GM12878 (cell line): ENCODE data around the gene RASSF4.

Experiments
- CREB1 ChIP-seq: IDR thresholded peaks from 2 replicates; pipeline ENCODE4 v1.6.1; 2012; ENCODE audit warnings: low read depth, mild to moderate bottlenecking, inconsistent platforms
- EP300 ChIP-seq, 2 experiments: fragments of 150-350 bp in 1 of 2; IDR thresholded peaks; 2 replicates each; pipeline ENCODE4 v1.6.1; 2011 to 2012; ENCODE audit warnings: low read depth in 2 of 2, low read length in 2 of 2, borderline replicate concordance in 1 of 2, improper control_type of control experiment in 1 of 2, inconsistent platforms in 1 of 2; ENCODE audit not compliant: control insufficient read depth in 1 of 2
- EZH2 ChIP-seq: IDR thresholded peaks from 2 replicates; pipeline ENCODE4 v1.6.1; 2012; ENCODE audit warnings: low read depth, mild to moderate bottlenecking, control low read depth, inconsistent platforms, low read length, borderline replicate concordance; ENCODE audit not compliant: control insufficient read depth
- JUND ChIP-seq: IDR thresholded peaks from 2 replicates; pipeline ENCODE4 v1.6.1; 2012; ENCODE audit warnings: low read depth, mild to moderate bottlenecking, low read length, improper control_type of control experiment, moderate library complexity
- POLR2A ChIP-seq: IDR thresholded peaks from 2 replicates; pipeline ENCODE4 v1.6.1; 2011; ENCODE audit warnings: low read depth, mild to moderate bottlenecking, low read length
- POLR2AphosphoS5 ChIP-seq: IDR thresholded peaks from 2 replicates; pipeline ENCODE4 v1.6.1; 2011; ENCODE audit warnings: mild to moderate bottlenecking, low read length, inconsistent platforms
- SIN3A ChIP-seq: IDR thresholded peaks from 2 replicates; pipeline ENCODE4 v1.6.1; 2012; ENCODE audit warnings: low read depth, low read length, improper control_type of control experiment
- ZNF274 ChIP-seq: IDR thresholded peaks from one replicate; pipeline ENCODE4 v1.8.0; 2011; ENCODE audit not compliant: insufficient read length, insufficient read depth
- TF ChIP-seq, protein P1 (sequence below), 3 experiments: IDR thresholded peaks in 2 of 3; conservative IDR thresholded peaks in 1 of 3; 2 replicates each; pipeline ENCODE4 v1.5.1; 2011; ENCODE audit warnings: low read depth in 3 of 3, low read length in 3 of 3, mild to moderate bottlenecking in 3 of 3, control low read depth in 2 of 3, moderate library complexity in 2 of 3, inconsistent platforms in 1 of 3, mixed read lengths in 1 of 3; ENCODE audit not compliant: control insufficient read depth in 2 of 3, insufficient read depth in 1 of 3; ENCODE audit errors: extremely low read depth in 1 of 3
- TF ChIP-seq, protein P2 (sequence below): IDR thresholded peaks from 2 replicates; pipeline ENCODE4 v1.6.1; 2011; ENCODE audit warnings: low read depth, low read length, improper control_type of control experiment, borderline replicate concordance
- TF ChIP-seq, protein P3 (sequence below): IDR thresholded peaks from 2 replicates; pipeline ENCODE4 v1.6.1; 2011; ENCODE audit warnings: borderline replicate concordance, low read depth, mild to moderate bottlenecking, moderate library complexity, low read length; ENCODE audit not compliant: insufficient read depth, poor library complexity, severe bottlenecking

DNA sequence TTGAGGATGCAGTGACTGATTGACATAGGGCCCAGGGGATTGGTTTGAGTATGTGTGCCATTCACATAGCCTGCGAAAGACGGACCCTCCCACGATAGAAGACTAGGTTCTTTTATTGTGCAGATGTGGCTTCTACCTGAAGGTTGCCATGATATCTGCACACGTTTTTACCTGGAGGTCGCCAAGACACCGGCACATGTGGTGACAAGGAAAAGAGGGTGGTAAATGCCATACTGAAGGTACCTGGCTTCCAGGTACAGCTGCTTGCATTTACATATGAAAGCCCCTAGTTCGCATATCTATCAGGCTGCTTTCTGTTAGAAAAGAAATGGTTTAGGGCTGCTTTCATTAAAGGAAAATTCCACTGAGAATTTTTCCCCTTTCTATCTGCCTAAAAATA lies 84.7 kb downstream of the RASSF4 start:
- no peak for TF ChIP-seq JUND
- TF ChIP-seq, protein P1, sequence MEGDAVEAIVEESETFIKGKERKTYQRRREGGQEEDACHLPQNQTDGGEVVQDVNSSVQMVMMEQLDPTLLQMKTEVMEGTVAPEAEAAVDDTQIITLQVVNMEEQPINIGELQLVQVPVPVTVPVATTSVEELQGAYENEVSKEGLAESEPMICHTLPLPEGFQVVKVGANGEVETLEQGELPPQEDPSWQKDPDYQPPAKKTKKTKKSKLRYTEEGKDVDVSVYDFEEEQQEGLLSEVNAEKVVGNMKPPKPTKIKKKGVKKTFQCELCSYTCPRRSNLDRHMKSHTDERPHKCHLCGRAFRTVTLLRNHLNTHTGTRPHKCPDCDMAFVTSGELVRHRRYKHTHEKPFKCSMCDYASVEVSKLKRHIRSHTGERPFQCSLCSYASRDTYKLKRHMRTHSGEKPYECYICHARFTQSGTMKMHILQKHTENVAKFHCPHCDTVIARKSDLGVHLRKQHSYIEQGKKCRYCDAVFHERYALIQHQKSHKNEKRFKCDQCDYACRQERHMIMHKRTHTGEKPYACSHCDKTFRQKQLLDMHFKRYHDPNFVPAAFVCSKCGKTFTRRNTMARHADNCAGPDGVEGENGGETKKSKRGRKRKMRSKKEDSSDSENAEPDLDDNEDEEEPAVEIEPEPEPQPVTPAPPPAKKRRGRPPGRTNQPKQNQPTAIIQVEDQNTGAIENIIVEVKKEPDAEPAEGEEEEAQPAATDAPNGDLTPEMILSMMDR (IDR thresholded peaks at IDR 0.05 in 2 of 3, conservative IDR thresholded peaks at IDR 0.05 in 1 of 3; ENCODE audit: control insufficient read depth in 2 of 3, extremely low read depth in 1 of 3, insufficient read depth in 1 of 3, low read depth in 3 of 3, low read length in 3 of 3), result no peak
- TF ChIP-seq CREB1, result no peak
- no peak for TF ChIP-seq ZNF274
- TF ChIP-seq, protein P2, sequence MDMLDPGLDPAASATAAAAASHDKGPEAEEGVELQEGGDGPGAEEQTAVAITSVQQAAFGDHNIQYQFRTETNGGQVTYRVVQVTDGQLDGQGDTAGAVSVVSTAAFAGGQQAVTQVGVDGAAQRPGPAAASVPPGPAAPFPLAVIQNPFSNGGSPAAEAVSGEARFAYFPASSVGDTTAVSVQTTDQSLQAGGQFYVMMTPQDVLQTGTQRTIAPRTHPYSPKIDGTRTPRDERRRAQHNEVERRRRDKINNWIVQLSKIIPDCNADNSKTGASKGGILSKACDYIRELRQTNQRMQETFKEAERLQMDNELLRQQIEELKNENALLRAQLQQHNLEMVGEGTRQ, result no peak
- TF ChIP-seq POLR2AphosphoS5, result no peak
- TF ChIP-seq, protein P3, sequence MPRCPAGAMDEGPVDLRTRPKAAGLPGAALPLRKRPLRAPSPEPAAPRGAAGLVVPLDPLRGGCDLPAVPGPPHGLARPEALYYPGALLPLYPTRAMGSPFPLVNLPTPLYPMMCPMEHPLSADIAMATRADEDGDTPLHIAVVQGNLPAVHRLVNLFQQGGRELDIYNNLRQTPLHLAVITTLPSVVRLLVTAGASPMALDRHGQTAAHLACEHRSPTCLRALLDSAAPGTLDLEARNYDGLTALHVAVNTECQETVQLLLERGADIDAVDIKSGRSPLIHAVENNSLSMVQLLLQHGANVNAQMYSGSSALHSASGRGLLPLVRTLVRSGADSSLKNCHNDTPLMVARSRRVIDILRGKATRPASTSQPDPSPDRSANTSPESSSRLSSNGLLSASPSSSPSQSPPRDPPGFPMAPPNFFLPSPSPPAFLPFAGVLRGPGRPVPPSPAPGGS, result no peak
- TF ChIP-seq EP300 (IDR thresholded peaks at IDR 0.05; ENCODE audit: borderline replicate concordance in 1 of 2, control insufficient read depth in 1 of 2, low read depth in 2 of 2, low read length in 2 of 2), result no peak
- no peak for TF ChIP-seq POLR2A
- no peak for TF ChIP-seq SIN3A
- no peak for TF ChIP-seq EZH2
